ENCODE measurements around the gene OOSP3.
"Not testable (repeated sequence)": the region's sequence is repeated elsewhere in the genome, so short reads cannot be mapped to it uniquely, and the experiment has no call there.

Gene OOSP3

GRCh38 chr11:59878575-59878974 lies at the start of gene OOSP3:
Gene OOSP3 (plus strand): TSS chr11:59878782. CDS start chr11:59878809, 27 bp downstream.
- Histone ChIP-seq H3K27me3 (ENCODE audit: control insufficient read depth, insufficient read depth, low read length) (no peaks in the 10 kb centered on the region), H3K4me3 (ENCODE audit: low read length) (no peak within 1 kb of the TSS), H3K4me1 (ENCODE audit: control insufficient read depth, insufficient read depth, low read length) (no peaks in the 10 kb centered on the region), H3K36me3 (ENCODE audit: control insufficient read depth, insufficient read depth, low read length) (no peaks in the 10 kb centered on the region), H3K9ac (ENCODE audit: low read length) (no peak within 1 kb of the TSS), H3K27ac (ENCODE audit: low read depth, low read length) (no peak within 1 kb of the TSS)

DNA sequence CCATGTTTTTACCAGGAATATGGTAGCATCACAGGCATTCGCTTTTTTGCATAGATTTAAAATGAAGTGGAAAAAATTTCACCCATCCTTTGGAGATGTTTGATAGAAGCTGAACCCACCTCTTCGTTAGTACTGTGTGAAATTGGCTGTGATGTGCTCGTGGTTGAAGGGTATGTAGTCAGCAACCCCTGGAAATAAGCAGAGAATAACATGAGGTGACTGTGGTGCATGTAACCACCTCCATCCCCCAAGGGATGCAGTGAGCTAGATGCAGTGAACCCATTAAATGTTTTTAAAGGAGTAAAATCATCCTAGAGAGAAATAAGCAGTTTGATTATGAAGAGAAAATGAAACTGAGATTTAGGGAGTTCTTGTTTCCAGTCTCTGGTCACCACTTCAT lies 49.2 kb upstream of the OOSP3 start:
- no peaks in the 10 kb centered on the region for H3K27me3 ChIP-seq (ENCODE audit: control insufficient read depth, insufficient read depth, low read length)
- no peak overlapping the region for H3K4me3 ChIP-seq (ENCODE audit: low read length)
- no peak overlapping the region for H3K9ac ChIP-seq (ENCODE audit: low read length)
- no peaks in the 10 kb centered on the region for H3K4me1 ChIP-seq (ENCODE audit: control insufficient read depth, insufficient read depth, low read length)
- no peak overlapping the region for H3K27ac ChIP-seq (ENCODE audit: low read depth, low read length)
- H3K36me3 ChIP-seq (ENCODE audit: control insufficient read depth, insufficient read depth, low read length), result no peaks in the 10 kb centered on the region

GRCh38 chr11:59833602-59834001 lies 45.0 kb upstream of the OOSP3 start:
- Histone ChIP-seq H3K4me1 (ENCODE audit: control insufficient read depth, insufficient read depth, low read length) (no peaks in the 10 kb centered on the region), H3K27ac (ENCODE audit: low read depth, low read length) (no peak overlapping the region), H3K36me3 (ENCODE audit: control insufficient read depth, insufficient read depth, low read length) (no peaks in the 10 kb centered on the region), H3K27me3 (ENCODE audit: control insufficient read depth, insufficient read depth, low read length) (no peaks in the 10 kb centered on the region), H3K9ac (ENCODE audit: low read length) (no peak overlapping the region), H3K4me3 (ENCODE audit: low read length) (no peak overlapping the region)

- no peaks in the 10 kb centered on the region for H3K4me1 ChIP-seq (ENCODE audit: control insufficient read depth, insufficient read depth, low read length)
- H3K4me3 ChIP-seq (ENCODE audit: low read length), result no peak overlapping the region
- H3K36me3 ChIP-seq (ENCODE audit: control insufficient read depth, insufficient read depth, low read length), result no peaks in the 10 kb centered on the region
- no peak overlapping the region for H3K9ac ChIP-seq (ENCODE audit: low read length)
- H3K27ac ChIP-seq (ENCODE audit: low read depth, low read length), result no peak overlapping the region
- no peaks in the 10 kb centered on the region for H3K27me3 ChIP-seq (ENCODE audit: control insufficient read depth, insufficient read depth, low read length)
Measured at GRCh38 chr11:59839615-59840014, 39.0 kb upstream of the OOSP3 start.

DNA sequence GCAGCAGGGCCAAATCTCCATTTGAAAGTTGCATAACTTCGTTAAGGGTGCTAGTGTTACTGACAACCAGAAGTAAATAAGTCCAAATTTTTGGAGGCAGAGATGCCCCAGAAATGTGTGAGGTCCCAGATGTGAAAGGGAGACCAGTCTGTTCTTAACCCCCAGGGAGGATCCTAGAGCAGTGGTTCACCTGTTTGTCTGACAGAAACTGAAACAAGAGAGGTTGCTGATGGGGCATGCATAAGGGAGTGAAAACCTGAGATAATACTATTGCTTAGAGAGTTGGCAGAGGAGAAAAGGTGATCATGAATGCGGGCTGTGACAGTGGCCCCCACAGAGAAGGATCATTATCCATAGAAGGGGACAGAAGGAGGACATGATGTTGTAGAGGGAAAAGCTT lies 37.1 kb upstream of the OOSP3 start:
- no peak overlapping the region for H3K4me3 ChIP-seq (ENCODE audit: low read length)
- no peaks in the 10 kb centered on the region for H3K27me3 ChIP-seq (ENCODE audit: control insufficient read depth, insufficient read depth, low read length)
- no peaks in the 10 kb centered on the region for H3K4me1 ChIP-seq (ENCODE audit: control insufficient read depth, insufficient read depth, low read length)
- H3K9ac ChIP-seq (ENCODE audit: low read length), result no peak overlapping the region
- H3K36me3 ChIP-seq (ENCODE audit: control insufficient read depth, insufficient read depth, low read length), result no peaks in the 10 kb centered on the region
- no peak overlapping the region for H3K27ac ChIP-seq (ENCODE audit: low read depth, low read length)

- Histone ChIP-seq H3K27ac (ENCODE audit: low read depth, low read length) (no peak overlapping the region), H3K9ac (ENCODE audit: low read length) (no peak overlapping the region), H3K36me3 (ENCODE audit: control insufficient read depth, insufficient read depth, low read length) (no peaks in the 10 kb centered on the region), H3K27me3 (ENCODE audit: control insufficient read depth, insufficient read depth, low read length) (no peaks in the 10 kb centered on the region), H3K4me1 (ENCODE audit: control insufficient read depth, insufficient read depth, low read length) (no peaks in the 10 kb centered on the region), H3K4me3 (ENCODE audit: low read length) (no peak overlapping the region)
Measured at GRCh38 chr11:59842316-59842715, 36.3 kb upstream of the OOSP3 start.

GRCh38 chr11:59845399-59845798 lies 33.2 kb upstream of the OOSP3 start, which contains the start of gene CBLIF:
Gene CBLIF (minus strand): TSS chr11:59845499. CDS start chr11:59845453, 46 bp downstream.
- no peaks in the 10 kb centered on the region for H3K36me3 ChIP-seq (ENCODE audit: control insufficient read depth, insufficient read depth, low read length)
- H3K4me1 ChIP-seq (ENCODE audit: control insufficient read depth, insufficient read depth, low read length), result no peaks in the 10 kb centered on the region
- H3K27ac ChIP-seq (ENCODE audit: low read depth, low read length), result no peak within 1 kb of the TSS
- H3K4me3 ChIP-seq (ENCODE audit: low read length), result no peak within 1 kb of the TSS
- no peak within 1 kb of the TSS for H3K9ac ChIP-seq (ENCODE audit: low read length)
- no peaks in the 10 kb centered on the region for H3K27me3 ChIP-seq (ENCODE audit: control insufficient read depth, insufficient read depth, low read length)

GRCh38 chr11:59846556-59846955 lies 32.0 kb upstream of the OOSP3 start:
- H3K4me3 ChIP-seq (ENCODE audit: low read length), result no peak overlapping the region
- H3K4me1 ChIP-seq (ENCODE audit: control insufficient read depth, insufficient read depth, low read length), result no peaks in the 10 kb centered on the region
- H3K36me3 ChIP-seq (ENCODE audit: control insufficient read depth, insufficient read depth, low read length), result no peaks in the 10 kb centered on the region
- no peaks in the 10 kb centered on the region for H3K27me3 ChIP-seq (ENCODE audit: control insufficient read depth, insufficient read depth, low read length)
- no peak overlapping the region for H3K9ac ChIP-seq (ENCODE audit: low read length)
- no peak overlapping the region for H3K27ac ChIP-seq (ENCODE audit: low read depth, low read length)

GRCh38 chr11:59847626-59848025 lies 31.0 kb upstream of the OOSP3 start:
- Histone ChIP-seq H3K4me1 (ENCODE audit: control insufficient read depth, insufficient read depth, low read length) (no peaks in the 10 kb centered on the region), H3K27me3 (ENCODE audit: control insufficient read depth, insufficient read depth, low read length) (no peaks in the 10 kb centered on the region), H3K36me3 (ENCODE audit: control insufficient read depth, insufficient read depth, low read length) (no peaks in the 10 kb centered on the region), H3K4me3 (ENCODE audit: low read length) (no peak overlapping the region), H3K9ac (ENCODE audit: low read length) (no peak overlapping the region), H3K27ac (ENCODE audit: low read depth, low read length) (no peak overlapping the region)

DNA sequence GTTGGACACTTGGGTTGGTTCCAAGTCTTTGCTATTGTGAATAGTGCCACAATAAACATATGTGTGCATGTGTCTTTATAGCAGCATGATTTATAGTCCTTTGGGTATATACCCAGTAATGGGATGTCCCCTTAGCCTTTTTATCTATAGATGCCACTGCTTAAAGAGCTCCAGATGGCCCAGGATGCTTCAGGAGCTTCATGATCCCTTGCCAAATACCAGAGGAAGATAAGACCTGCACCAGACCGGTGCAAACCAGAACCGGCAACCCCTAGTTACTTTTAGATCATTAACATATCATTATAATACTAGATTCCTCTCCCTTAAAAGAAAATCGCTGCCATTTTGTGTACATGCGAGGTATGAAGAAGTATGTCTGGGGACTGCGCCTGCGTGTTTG lies 30.1 kb upstream of the OOSP3 start:
- not testable (repeated sequence) for H3K27ac ChIP-seq (ENCODE audit: low read depth, low read length); H3K27me3 ChIP-seq (ENCODE audit: control insufficient read depth, insufficient read depth, low read length); H3K4me1 ChIP-seq (ENCODE audit: control insufficient read depth, insufficient read depth, low read length); H3K36me3 ChIP-seq (ENCODE audit: control insufficient read depth, insufficient read depth, low read length); H3K4me3 ChIP-seq (ENCODE audit: low read length); H3K9ac ChIP-seq (ENCODE audit: low read length)

DNA sequence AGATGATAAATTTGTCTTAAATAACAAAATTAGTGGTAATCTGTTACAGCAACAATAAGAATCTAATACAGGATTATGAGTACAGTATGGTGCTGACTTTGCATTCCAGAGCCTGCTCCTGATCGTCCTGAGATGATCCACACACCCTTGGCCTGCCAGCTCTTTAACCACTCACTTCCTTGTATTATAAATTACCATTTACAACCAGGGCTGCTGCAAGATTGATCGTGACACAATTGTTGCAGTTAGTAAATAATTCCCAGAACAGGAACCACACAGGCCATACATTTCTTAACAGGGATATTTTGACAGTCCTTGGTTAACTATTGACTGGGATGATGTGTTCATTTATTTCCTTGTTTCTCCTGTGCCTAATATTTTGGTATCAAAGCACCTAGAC lies 29.5 kb upstream of the OOSP3 start:
- Histone ChIP-seq H3K4me3 (ENCODE audit: low read length) (no peak overlapping the region), H3K27ac (ENCODE audit: low read depth, low read length) (no peak overlapping the region), H3K27me3 (ENCODE audit: control insufficient read depth, insufficient read depth, low read length) (no peaks in the 10 kb centered on the region), H3K9ac (ENCODE audit: low read length) (no peak overlapping the region), H3K4me1 (ENCODE audit: control insufficient read depth, insufficient read depth, low read length) (no peaks in the 10 kb centered on the region), H3K36me3 (ENCODE audit: control insufficient read depth, insufficient read depth, low read length) (no peaks in the 10 kb centered on the region)

DNA sequence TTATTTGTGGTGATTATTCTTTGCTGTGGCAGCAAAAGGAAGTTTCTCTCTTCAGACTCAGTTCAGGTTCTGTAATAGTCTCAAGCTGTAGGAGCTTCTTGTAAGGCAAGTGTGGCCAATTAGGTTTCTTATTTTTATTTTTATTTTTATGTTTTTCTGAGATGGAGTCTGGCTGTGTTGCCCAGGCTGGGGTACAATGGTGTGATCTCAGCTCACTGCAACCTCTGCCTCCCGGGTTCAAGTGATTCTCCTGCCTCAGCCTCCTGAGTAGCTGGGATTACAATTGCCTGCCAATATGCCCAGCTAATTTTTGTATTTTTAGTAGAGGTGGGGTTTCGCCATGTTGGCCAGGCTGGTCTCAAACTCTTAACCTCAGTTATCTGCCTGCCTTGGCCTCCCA lies 29.0 kb upstream of the OOSP3 start:
- not testable (repeated sequence) for H3K36me3 ChIP-seq (ENCODE audit: control insufficient read depth, insufficient read depth, low read length); H3K4me3 ChIP-seq (ENCODE audit: low read length); H3K4me1 ChIP-seq (ENCODE audit: control insufficient read depth, insufficient read depth, low read length); H3K27ac ChIP-seq (ENCODE audit: low read depth, low read length); H3K9ac ChIP-seq (ENCODE audit: low read length); H3K27me3 ChIP-seq (ENCODE audit: control insufficient read depth, insufficient read depth, low read length)

DNA sequence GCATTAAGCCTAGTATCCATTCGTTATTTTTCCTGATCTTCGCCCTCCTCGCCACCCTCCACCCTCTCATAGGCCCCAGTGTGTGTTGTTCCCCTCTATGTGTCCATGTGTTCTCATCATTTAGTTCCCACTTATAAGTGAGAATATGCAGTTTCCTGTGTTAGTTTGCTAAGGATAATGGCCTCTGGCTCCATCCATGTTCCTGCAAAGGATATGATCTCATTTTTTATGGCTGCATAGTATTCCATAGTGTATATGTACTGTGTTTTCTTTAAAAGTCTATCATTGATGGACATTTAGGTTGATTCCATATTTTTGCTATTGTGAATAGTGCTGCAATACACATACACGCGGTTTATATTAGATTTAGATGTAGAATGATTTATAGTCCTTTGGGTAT lies 27.2 kb upstream of the OOSP3 start:
- not testable (repeated sequence) for H3K4me3 ChIP-seq (ENCODE audit: low read length); H3K27ac ChIP-seq (ENCODE audit: low read depth, low read length); H3K4me1 ChIP-seq (ENCODE audit: control insufficient read depth, insufficient read depth, low read length); H3K9ac ChIP-seq (ENCODE audit: low read length); H3K27me3 ChIP-seq (ENCODE audit: control insufficient read depth, insufficient read depth, low read length); H3K36me3 ChIP-seq (ENCODE audit: control insufficient read depth, insufficient read depth, low read length)

All from rectal smooth muscle tissue (tissue), 1 donor.